Right kidney (tissue), 1 donor: ENCODE data around the gene MZT2A.
"Not testable (repeated sequence)": the region's sequence is repeated elsewhere in the genome, so short reads cannot be mapped to it uniquely, and the experiment has no call there.

ENCODE experiments used
- DNase-seq: peaks from one replicate; pipeline ENCODE4 v3.0.0-alpha.2; 2016

Gene MZT2A

DNA sequence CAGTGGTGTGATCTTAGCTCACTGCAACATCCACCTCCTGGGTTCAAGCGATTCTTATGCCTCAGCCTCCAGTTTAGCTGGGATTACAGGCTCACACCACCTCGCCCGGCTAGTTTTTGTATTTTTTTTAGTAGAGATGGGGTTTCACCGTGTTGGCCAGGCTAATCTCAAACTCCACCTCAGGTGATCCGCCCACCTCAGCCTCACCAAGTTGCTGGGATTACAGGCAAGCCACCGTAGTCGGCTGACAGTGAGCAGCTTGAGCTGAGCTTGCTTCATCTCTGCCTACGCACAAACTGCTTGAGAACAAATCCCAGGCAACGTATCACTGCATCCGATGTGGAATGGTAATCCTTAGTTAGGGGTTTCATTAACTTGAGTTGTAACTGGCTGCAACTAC is 24.5 kb downstream of the MZT2A start:
- DNase-seq: not testable (repeated sequence)

GRCh38 chr2:131454914-131455313 is 37.3 kb downstream of the MZT2A start:
- not testable (repeated sequence) for DNase-seq

GRCh38 chr2:131451265-131451949 is 40.8 kb downstream of the MZT2A start:
- DNase-seq: not testable (repeated sequence)

DNA sequence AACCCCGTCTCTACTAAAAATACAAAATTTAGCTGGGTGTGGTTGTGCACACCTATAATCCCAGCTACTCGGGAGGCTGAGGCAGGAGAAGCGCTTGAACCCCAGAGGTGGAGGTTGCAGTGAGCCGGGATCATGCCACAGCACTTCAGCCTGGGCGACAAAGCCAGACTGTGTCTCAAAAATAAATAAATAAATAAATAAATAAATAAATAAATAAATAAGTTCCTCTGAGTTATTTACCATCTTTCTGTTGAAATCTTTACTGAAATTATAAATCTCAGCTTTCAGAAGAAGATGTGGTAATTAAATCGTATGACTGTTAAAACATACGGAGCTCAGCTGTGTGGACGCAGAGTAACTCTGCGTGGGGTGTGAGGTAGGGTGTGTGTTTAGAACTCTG is 44.2 kb downstream of the MZT2A start:
- not testable (repeated sequence) for DNase-seq

DNA sequence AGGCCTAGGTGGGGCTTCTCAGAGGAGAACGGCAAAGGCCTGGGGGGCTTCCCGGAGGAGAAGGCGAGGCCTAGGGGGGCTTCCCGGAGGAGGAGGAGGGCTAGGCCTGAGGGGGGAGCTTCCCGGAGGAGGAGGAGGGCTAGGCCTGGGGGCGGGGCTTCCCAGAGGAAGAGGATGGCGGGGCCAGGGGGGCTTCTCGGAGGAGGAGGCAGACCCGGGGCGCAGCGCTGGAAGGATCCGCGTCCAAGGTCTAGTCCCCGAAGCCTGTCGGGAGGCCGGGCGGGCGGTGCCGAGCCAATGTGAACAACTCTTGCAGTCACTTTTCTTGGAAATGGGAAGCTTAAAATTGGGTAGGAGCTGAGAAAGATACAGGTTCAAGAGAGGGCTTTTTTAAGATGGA is 46.3 kb downstream of the MZT2A start:
- no peak for DNase-seq

DNA sequence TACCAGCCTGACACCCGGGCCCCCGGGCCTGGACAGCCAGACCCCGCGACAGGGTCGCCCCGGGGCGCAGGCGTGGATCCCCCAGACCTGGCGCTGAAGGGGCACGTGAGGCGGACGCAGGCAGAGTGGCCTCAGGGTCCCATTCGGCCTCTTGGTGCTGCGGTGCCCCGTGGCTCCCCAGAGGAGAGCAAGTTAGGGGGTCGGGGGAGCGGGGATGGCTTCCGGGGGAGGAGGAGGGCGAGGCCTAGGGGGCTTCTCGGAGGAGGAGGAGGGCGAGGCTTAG is 46.7 kb downstream of the MZT2A start:
- not testable (repeated sequence) for DNase-seq

GRCh38 chr2:131444736-131445514 is 47.3 kb downstream of the MZT2A start:
- DNase-seq: not testable (repeated sequence)

- DNase-seq: not testable (repeated sequence)
These were observed 51.3 kb downstream of the MZT2A start for GRCh38 chr2:131440742-131441468.
